Measurements from ENCODE around the gene USO1.

- TF ChIP-seq EZH2phosphoT487 (IDR thresholded peaks at IDR 0.05; ENCODE audit: insufficient read depth, low read depth) (no peak), EZH2 (IDR thresholded peaks at IDR 0.05; ENCODE audit: insufficient read depth, poor library complexity, severe bottlenecking) (no peak)
These were observed 44.4 kb upstream of the USO1 start for GRCh38 chr4:75679876-75680575.
